Endothelial cell of umbilical vein (primary cell): ENCODE measurements around the gene NDUFA13. TPM values are rescaled to one million over a fixed set of nuclear protein-coding genes. Genes with fewer than 3 reads are reported as not detected.

ENCODE experiments used
- BruUV-seq: library from RNA; stranded (reverse); fragments of 400-500 nt; replicated peaks from 2 replicates; lab custom pipeline; 2021; lab: Mats Ljungman, UMichigan
- CTCF ChIA-PET: fragments of 300-600, 350-600 bp; sonication (Branson Sonifier 250); formaldehyde crosslinking; loops from one replicate; lab custom pipeline; 2021; ENCODE audit warnings: antibody characterized with exemption, inconsistent platforms; lab: Charles Lee
- POLR2A ChIA-PET: fragments of 300-600, 350-600 bp; sonication (Branson Sonifier 250); formaldehyde crosslinking; loops from one replicate; lab custom pipeline; 2021; ENCODE audit warnings: antibody characterized with exemption, inconsistent platforms; lab: Charles Lee
- DNase-seq: peaks from one replicate; pipeline ENCODE4 v3.0.0-alpha.2; 2011; ENCODE audit warnings: low read depth, low spot score
- FAIRE-seq: peaks from 2 replicates; lab custom pipeline; 2011; peaks lifted over from hg19 to GRCh38; lab: Jason Lieb, UNC
- H2AFZ ChIP-seq: 2 replicates; pipeline ENCODE4 v1.6.0; 2012; ENCODE audit warnings: low read depth, low read length, control low read depth, inconsistent platforms
- H3K27ac ChIP-seq: 2 replicates; pipeline ENCODE4 v1.5.1; 2011; ENCODE audit warnings: low read depth, mild to moderate bottlenecking, control low read depth, low read length, moderate library complexity; ENCODE audit not compliant: insufficient read depth
- H3K27me3 ChIP-seq, 2 experiments: 2 replicates each; pipeline versions ENCODE4 v1.6.0 to v1.6.1; 2011; ENCODE audit warnings: low read length in 2 of 2, mixed read lengths in 1 of 2; ENCODE audit not compliant: control insufficient read depth in 2 of 2, insufficient read depth in 2 of 2
- H3K36me3 ChIP-seq, 2 experiments: 2 replicates in 1 of 2; 3 replicates in 1 of 2; pipeline ENCODE4 v1.5.1; 2011; ENCODE audit warnings: low read length in 2 of 2, mild to moderate bottlenecking in 1 of 2, moderate library complexity in 1 of 2; ENCODE audit not compliant: control insufficient read depth in 2 of 2, insufficient read depth in 2 of 2; ENCODE audit errors: extremely low read depth in 1 of 2
- H3K4me1 ChIP-seq: 3 replicates; pipeline ENCODE4 v1.5.1; 2011; ENCODE audit warnings: mild to moderate bottlenecking, low read length; ENCODE audit not compliant: control insufficient read depth, insufficient read depth; ENCODE audit errors: extremely low read depth
- H3K4me2 ChIP-seq: 2 replicates; pipeline ENCODE4 v1.6.1; 2011; ENCODE audit warnings: low read length, control low read depth, mixed read lengths; ENCODE audit not compliant: insufficient read depth
- H3K4me3 ChIP-seq, 3 experiments: fragments of 200-600 bp in 1 of 3; sonication (generic), shearing (Covaris generic) in 1 of 3; replicated peaks in 1 of 3; 2 replicates each; pipeline ENCODE4 v1.5.1; 2011 to 2016; ENCODE audit warnings: control low read depth in 3 of 3, low read length in 3 of 3, mild to moderate bottlenecking in 2 of 3, inconsistent platforms in 1 of 3, low read depth in 1 of 3, moderate library complexity in 1 of 3; ENCODE audit not compliant: insufficient read depth in 1 of 3
- H3K79me2 ChIP-seq: 2 replicates; pipeline ENCODE4 v1.6.0; 2012; ENCODE audit warnings: low read length, inconsistent platforms; ENCODE audit not compliant: control insufficient read depth, insufficient read depth
- H3K9ac ChIP-seq: replicated peaks from 2 replicates; pipeline ENCODE3; 2011; ENCODE audit warnings: low read length, control low read depth; ENCODE audit not compliant: insufficient read depth; ENCODE audit errors: extremely low read depth
- H3K9me1 ChIP-seq: replicated peaks from 3 replicates; pipeline ENCODE4 v1.6.0; 2011; ENCODE audit warnings: mild to moderate bottlenecking, low read length; ENCODE audit not compliant: control insufficient read depth, insufficient read depth; ENCODE audit errors: extremely low read depth
- H3K9me3 ChIP-seq: replicated peaks from 2 replicates; pipeline ENCODE4 v1.5.1; 2012; ENCODE audit warnings: low read length, inconsistent platforms; ENCODE audit not compliant: control insufficient read depth, insufficient read depth
- H4K20me1 ChIP-seq: replicated peaks from 2 replicates; pipeline ENCODE3; 2011; ENCODE audit warnings: mild to moderate bottlenecking, low read length; ENCODE audit not compliant: control insufficient read depth, insufficient read depth; ENCODE audit errors: extremely low read depth
- CTCF ChIP-seq, 2 donors: IDR thresholded peaks; 1 replicate in 1 of 2; 2 replicates in 1 of 2; pipeline ENCODE4 v1.5.1; 2011; ENCODE audit warnings: low read length in 2 of 2, mild to moderate bottlenecking in 2 of 2, moderate library complexity in 2 of 2, control low read depth in 1 of 2, inconsistent platforms in 1 of 2, low read depth in 1 of 2; ENCODE audit not compliant: insufficient read depth in 1 of 2; ENCODE audit errors: extremely low read depth in 1 of 2
- EZH2 ChIP-seq: IDR thresholded peaks from 2 replicates; pipeline ENCODE4 v1.6.1; 2012; ENCODE audit warnings: borderline replicate concordance, low read depth, mild to moderate bottlenecking, moderate library complexity, low read length, inconsistent platforms; ENCODE audit not compliant: severe bottlenecking
- FOS ChIP-seq: IDR thresholded peaks from 2 replicates; pipeline ENCODE4 v1.6.1; 2011; ENCODE audit warnings: mild to moderate bottlenecking, low read length, moderate library complexity, borderline replicate concordance; ENCODE audit not compliant: insufficient read depth
- GATA2 ChIP-seq: IDR thresholded peaks from 2 replicates; pipeline ENCODE4 v1.7.0; 2011; ENCODE audit warnings: low read depth, mild to moderate bottlenecking, moderate library complexity, mixed read lengths, low read length; ENCODE audit not compliant: insufficient read length, insufficient read depth
- JUN ChIP-seq: IDR thresholded peaks from 2 replicates; pipeline ENCODE4 v1.6.1; 2011; ENCODE audit warnings: borderline replicate concordance, low read depth; ENCODE audit not compliant: insufficient read length, insufficient read depth
- MYC ChIP-seq: IDR thresholded peaks from one replicate; pipeline ENCODE4 v1.6.1; 2011; ENCODE audit warnings: mild to moderate bottlenecking, low read depth, low read length
- POLR2A ChIP-seq: IDR thresholded peaks from 2 replicates; pipeline ENCODE4 v1.6.1; 2012; ENCODE audit warnings: low read depth, mild to moderate bottlenecking, control low read depth, low read length
- POLR2AphosphoS5 ChIP-seq: IDR thresholded peaks from 2 replicates; pipeline ENCODE4 v1.6.1; 2012; ENCODE audit warnings: low read depth, mild to moderate bottlenecking, control low read depth, low read length, moderate library complexity; ENCODE audit not compliant: insufficient read depth
- dilution Hi-C: fragments of 300-500 bp; cut with MboI; formaldehyde crosslinking; loops from one replicate; pipeline ENCODE4 v1.15.0; 2019; ENCODE audit warnings: low sequenced_read_pairs; ENCODE audit not compliant: extremely low pct_ligation_motif_present
- intact Hi-C: fragments of 100-400 bp; cut with micrococcal nuclease; formaldehyde crosslinking; loops from one replicate; pipeline ENCODE4 v1.10.0; 2022
- polyA plus RNA-seq, 4 experiments: library from polyadenylated mRNA; depleted of rRNA in 3 of 4; stranded (reverse) in 3 of 4; unstranded in 1 of 4; fragments of >200 nt; gene quantifications; 2 replicates each; pipeline versions ENCODE4 v1.2.1 to v1.2.3, GENCODE V29; 2011 to 2012; ENCODE audit warnings: missing spikeins in 1 of 4
- total RNA-seq: library from RNA; stranded (reverse); gene quantifications from 2 replicates; pipeline ENCODE4 v1.2.3, GENCODE V29; 2021
- TF ChIP-seq, protein P1 (sequence below): IDR thresholded peaks from 2 replicates; pipeline ENCODE4 v1.6.1; 2011; ENCODE audit not compliant: insufficient read depth, insufficient read length

NDUFA13 gene
- total and polyA plus RNA-seq, 2 donors (not counting 3 experiments of a cell fraction or from before 2014, with no cell fraction given), result 246 to 799 TPM

GRCh38 chr19:19485161-19485997, 30.6 kb upstream of the NDUFA13 start:
- no TSS peak for BruUV-seq
- H4K20me1 ChIP-seq, result no peaks in the 10 kb centered on the region
- H3K27me3 ChIP-seq, result no peaks in the 10 kb centered on the region
- intact Hi-C loops (loop anchor here (10.0 kb wide), 1 partner anchor 291 kb away; the partner anchor contains the start of genes BORCS8 and RFXANK), dilution Hi-C loops (no loop called here)
- ChIA-PET CTCF (no interaction called here), POLR2A (no interaction called here)
- H3K4me1 ChIP-seq, result peaks cover 29% of the 10 kb centered on the region
- DNase-seq (no peak), FAIRE-seq (no peak)
- no peak overlapping the region for H3K4me3 ChIP-seq
- H3K4me2 ChIP-seq, result no peak overlapping the region
- no peak overlapping the region for H3K9ac ChIP-seq
- no peaks in the 10 kb centered on the region for H3K9me1 ChIP-seq
- H2AFZ ChIP-seq, result no peak overlapping the region
- H3K27ac ChIP-seq, result no peak overlapping the region
- no peak for TF ChIP-seq FOS
- no peak for TF ChIP-seq EZH2
- no peak for TF ChIP-seq CTCF (IDR thresholded peaks at IDR 0.05; ENCODE audit: extremely low read depth in 1 of 2, insufficient read depth in 1 of 2, low read depth in 1 of 2, low read length in 2 of 2)
- TF ChIP-seq GATA2, result no peak
- TF ChIP-seq, protein P1, sequence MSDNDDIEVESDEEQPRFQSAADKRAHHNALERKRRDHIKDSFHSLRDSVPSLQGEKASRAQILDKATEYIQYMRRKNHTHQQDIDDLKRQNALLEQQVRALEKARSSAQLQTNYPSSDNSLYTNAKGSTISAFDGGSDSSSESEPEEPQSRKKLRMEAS, result no peak
- TF ChIP-seq POLR2AphosphoS5, result no peak
- TF ChIP-seq JUN, result no peak
- no peak for TF ChIP-seq POLR2A
- no peak for TF ChIP-seq MYC
- H3K9me3 ChIP-seq, result no peaks in the 10 kb centered on the region
- peaks cover 73% of the 10 kb centered on the region for H3K79me2 ChIP-seq
- H3K36me3 ChIP-seq, result peaks cover 0 to 9% of the 10 kb centered on the region in 2 experiments
